Measurements from ENCODE around the gene KANK3. TPM values are rescaled to one million over a fixed set of nuclear protein-coding genes. Genes with fewer than 3 reads are reported as not detected.
A peak's percentile ranks its signal among the peaks of the same experiment; 100 is the strongest.
"Not testable (repeated sequence)": the region's sequence is repeated elsewhere in the genome, so short reads cannot be mapped to it uniquely, and the experiment has no call there.

KANK3 gene
- total and polyA plus RNA-seq, 3 experiments from 2014 or later, result 0.97 to 3.6 (median 1.1) TPM

- no peaks in the 10 kb centered on the region for H3K9me3 Mint-ChIP-seq
- ChIA-PET POLR2A (interaction anchor here (0.6 kb wide), 2 partner anchors 20 to 139 kb away, joined by 3 read pairs; no protein-coding TSS in a partner anchor), CTCF (interaction anchor here (0.7 kb wide), 1 partner anchor 70 kb away, joined by 4 read pairs; no protein-coding TSS in a partner anchor)
- Histone ChIP-seq H3K4me3 (ENCODE audit: low read length) (no peak overlapping the region), H3K9me3 (ENCODE audit: low read length) (no peaks in the 10 kb centered on the region), H3K27ac (ENCODE audit: low read depth, low read length) (no peak overlapping the region), H3K36me3 (ENCODE audit: insufficient read depth, low read length) (peaks cover 11% of the 10 kb centered on the region), H3K27me3 (ENCODE audit: insufficient read depth, low read length, poor library complexity, severe bottlenecking) (no peaks in the 10 kb centered on the region), H3K4me1 (ENCODE audit: insufficient read depth, low read length) (peaks cover 15% of the 10 kb centered on the region)
- peaks cover 9 to 29% (median 18%) of the 10 kb centered on the region in 3 donors for H3K4me1 Mint-ChIP-seq
- no peak overlapping the region for H3K27ac Mint-ChIP-seq
- DNase-seq, result no peak
- no peak overlapping the region for H3K4me3 Mint-ChIP-seq
- peaks cover 0 to 52% (median 4%) of the 10 kb centered on the region in 3 donors for H3K36me3 Mint-ChIP-seq
- H3K27me3 Mint-ChIP-seq, result no peaks in the 10 kb centered on the region
Observed at GRCh38 chr19:8316351-8317125, 26.5 kb downstream of the KANK3 start.

GRCh38 chr19:8314981-8315640, 28.0 kb downstream of the KANK3 start:
- Mint-ChIP-seq H3K4me1 (peaks cover 3 to 18% (median 10%) of the 10 kb centered on the region in 3 donors), H3K4me3 (peak overlapping the region in 1 of 7 donors; percentile 60), H3K36me3 (peaks cover 0 to 53% (median 4%) of the 10 kb centered on the region in 3 donors)
- H3K4me1 ChIP-seq (ENCODE audit: insufficient read depth, low read length); CTCF ChIA-PET; H3K27me3 ChIP-seq (ENCODE audit: insufficient read depth, low read length, poor library complexity, severe bottlenecking); DNase-seq; H3K4me3 ChIP-seq (ENCODE audit: low read length); H3K9me3 ChIP-seq (ENCODE audit: low read length); POLR2A ChIA-PET; H3K9me3 Mint-ChIP-seq; H3K27me3 Mint-ChIP-seq; H3K27ac Mint-ChIP-seq; H3K27ac ChIP-seq (ENCODE audit: low read depth, low read length): not testable (repeated sequence)
- H3K36me3 ChIP-seq (ENCODE audit: insufficient read depth, low read length), result peaks cover 11% of the 10 kb centered on the region

- peak in 1 of 5 donors; percentile 38 for DNase-seq
- no peaks in the 10 kb centered on the region for H3K27me3 Mint-ChIP-seq
- H3K27ac ChIP-seq (ENCODE audit: low read depth, low read length), result no peak overlapping the region
- H3K27me3 ChIP-seq (ENCODE audit: insufficient read depth, low read length, poor library complexity, severe bottlenecking), result no peaks in the 10 kb centered on the region
- POLR2A ChIA-PET, result no interaction called here
- peaks cover 21% of the 10 kb centered on the region for H3K4me1 ChIP-seq (ENCODE audit: insufficient read depth, low read length)
- H3K9me3 Mint-ChIP-seq, result no peaks in the 10 kb centered on the region
- H3K36me3 Mint-ChIP-seq, result peaks cover 0 to 61% (median 4%) of the 10 kb centered on the region in 3 donors
- no peak overlapping the region for H3K4me3 ChIP-seq (ENCODE audit: low read length)
- H3K4me1 Mint-ChIP-seq, result peaks cover 21 to 32% (median 22%) of the 10 kb centered on the region in 3 donors
- H3K36me3 ChIP-seq (ENCODE audit: insufficient read depth, low read length), result peaks cover 11% of the 10 kb centered on the region
- no peak overlapping the region for H3K4me3 Mint-ChIP-seq
- CTCF ChIA-PET, result no interaction called here
- no peaks in the 10 kb centered on the region for H3K9me3 ChIP-seq (ENCODE audit: low read length)
- peak overlapping the region in 1 of 8 donors; percentile 23 for H3K27ac Mint-ChIP-seq
Observed at GRCh38 chr19:8311461-8312260, 31.4 kb downstream of the KANK3 start.

- POLR2A ChIA-PET, result no interaction called here
- no peak overlapping the region for H3K27ac ChIP-seq (ENCODE audit: low read depth, low read length)
- H3K36me3 ChIP-seq (ENCODE audit: insufficient read depth, low read length), result peaks cover 9% of the 10 kb centered on the region
- no peak overlapping the region for H3K4me3 ChIP-seq (ENCODE audit: low read length)
- DNase-seq, result peak in 1 of 5 donors; percentile 23
- no peaks in the 10 kb centered on the region for H3K9me3 Mint-ChIP-seq
- CTCF ChIA-PET, result interaction anchor here (0.7 to 1.7 kb wide), 2 partner anchors 13 to 268 kb away, joined by 3 read pairs; no protein-coding TSS in a partner anchor
- no peaks in the 10 kb centered on the region for H3K27me3 Mint-ChIP-seq
- peaks cover 0 to 57% (median 2%) of the 10 kb centered on the region in 3 donors for H3K36me3 Mint-ChIP-seq
- no peak overlapping the region for H3K4me3 Mint-ChIP-seq
- H3K27ac Mint-ChIP-seq, result no peak overlapping the region
- H3K4me1 Mint-ChIP-seq, result peaks cover 29 to 39% (median 31%) of the 10 kb centered on the region in 3 donors
- H3K4me1 ChIP-seq (ENCODE audit: insufficient read depth, low read length), result peaks cover 27% of the 10 kb centered on the region
- H3K9me3 ChIP-seq (ENCODE audit: low read length), result no peaks in the 10 kb centered on the region
- H3K27me3 ChIP-seq (ENCODE audit: insufficient read depth, low read length, poor library complexity, severe bottlenecking), result no peaks in the 10 kb centered on the region
Observed at GRCh38 chr19:8310342-8311055, 32.6 kb downstream of the KANK3 start.

GRCh38 chr19:8308891-8309291, 34.2 kb downstream of the KANK3 start:
- H3K27ac ChIP-seq (ENCODE audit: low read depth, low read length), result no peak overlapping the region
- Mint-ChIP-seq H3K4me1 (peaks cover 29 to 41% (median 31%) of the 10 kb centered on the region in 3 donors), H3K36me3 (peaks cover 0 to 50% (median 0%) of the 10 kb centered on the region in 3 donors), H3K9me3 (no peaks in the 10 kb centered on the region), H3K27me3 (no peaks in the 10 kb centered on the region), H3K27ac (peak overlapping the region; percentile 84 to 96 (median 90)), H3K4me3 (peak overlapping the region; percentile 93 to 96 (median 95))
- CTCF ChIA-PET, result interaction anchor here (1.7 kb wide), 1 partner anchor 270 kb away, joined by 3 read pairs; no protein-coding TSS in a partner anchor
- H3K4me3 ChIP-seq (ENCODE audit: low read length), result peak overlapping the region; percentile 88
- H3K4me1 ChIP-seq (ENCODE audit: insufficient read depth, low read length), result peaks cover 27% of the 10 kb centered on the region
- POLR2A ChIA-PET, result no interaction called here
- H3K36me3 ChIP-seq (ENCODE audit: insufficient read depth, low read length), result no peaks in the 10 kb centered on the region
- DNase-seq, result peak in 1 of 5 donors; percentile 9
- H3K9me3 ChIP-seq (ENCODE audit: low read length), result no peaks in the 10 kb centered on the region
- H3K27me3 ChIP-seq (ENCODE audit: insufficient read depth, low read length, poor library complexity, severe bottlenecking), result no peaks in the 10 kb centered on the region

GRCh38 chr19:8307965-8308866, 34.8 kb downstream of the KANK3 start, which contains the start of gene CD320:
TSS of gene CD320 (minus strand) at chr19:8308358. CDS start at chr19:8308290, 68 bp downstream.
- ChIA-PET CTCF (interaction anchor here (1.7 kb wide), 1 partner anchor 270 kb away, joined by 3 read pairs; no protein-coding TSS in a partner anchor), POLR2A (no interaction called here)
- Histone ChIP-seq H3K9me3 (ENCODE audit: low read length) (no peaks in the 10 kb centered on the region), H3K27ac (ENCODE audit: low read depth, low read length) (peak within 1 kb of the TSS; percentile 76), H3K27me3 (ENCODE audit: insufficient read depth, low read length, poor library complexity, severe bottlenecking) (no peaks in the 10 kb centered on the region), H3K4me3 (ENCODE audit: low read length) (peak within 1 kb of the TSS; percentile 88), H3K4me1 (ENCODE audit: insufficient read depth, low read length) (peaks cover 27% of the 10 kb centered on the region), H3K36me3 (ENCODE audit: insufficient read depth, low read length) (no peaks in the 10 kb centered on the region)
- H3K36me3 Mint-ChIP-seq, result peaks cover 0 to 44% (median 0%) of the 10 kb centered on the region in 3 donors
- H3K27ac Mint-ChIP-seq, result peak within 1 kb of the TSS; percentile 85 to 99 (median 96)
- peak; percentile 76 to 92 (median 86) for DNase-seq
- no peaks in the 10 kb centered on the region for H3K9me3 Mint-ChIP-seq
- H3K4me3 Mint-ChIP-seq, result peak within 1 kb of the TSS; percentile 93 to 96 (median 95)
- peaks cover 29 to 41% (median 31%) of the 10 kb centered on the region in 3 donors for H3K4me1 Mint-ChIP-seq
- H3K27me3 Mint-ChIP-seq, result no peaks in the 10 kb centered on the region

Data from CD8-positive, alpha-beta memory T cell (primary cell).